Endothelial cell of umbilical vein (primary cell): ENCODE measurements around the gene CCDC12. TPM values are rescaled to one million over a fixed set of nuclear protein-coding genes. Genes with fewer than 3 reads are reported as not detected.

ENCODE experiments used
- BruUV-seq: library from RNA; stranded (reverse); fragments of 400-500 nt; replicated peaks from 2 replicates; lab custom pipeline; 2021; lab: Mats Ljungman, UMichigan
- CTCF ChIA-PET: fragments of 300-600, 350-600 bp; sonication (Branson Sonifier 250); formaldehyde crosslinking; loops from one replicate; lab custom pipeline; 2021; ENCODE audit warnings: antibody characterized with exemption, inconsistent platforms; lab: Charles Lee
- POLR2A ChIA-PET: fragments of 300-600, 350-600 bp; sonication (Branson Sonifier 250); formaldehyde crosslinking; loops from one replicate; lab custom pipeline; 2021; ENCODE audit warnings: antibody characterized with exemption, inconsistent platforms; lab: Charles Lee
- DNase-seq: peaks from one replicate; pipeline ENCODE4 v3.0.0-alpha.2; 2011; ENCODE audit warnings: low read depth, low spot score
- FAIRE-seq: peaks from 2 replicates; lab custom pipeline; 2011; peaks lifted over from hg19 to GRCh38; lab: Jason Lieb, UNC
- H2AFZ ChIP-seq: 2 replicates; pipeline ENCODE4 v1.6.0; 2012; ENCODE audit warnings: low read depth, low read length, control low read depth, inconsistent platforms
- H3K27ac ChIP-seq: 2 replicates; pipeline ENCODE4 v1.5.1; 2011; ENCODE audit warnings: low read depth, mild to moderate bottlenecking, control low read depth, low read length, moderate library complexity; ENCODE audit not compliant: insufficient read depth
- H3K27me3 ChIP-seq, 2 experiments: 2 replicates each; pipeline versions ENCODE4 v1.6.0 to v1.6.1; 2011; ENCODE audit warnings: low read length in 2 of 2, mixed read lengths in 1 of 2; ENCODE audit not compliant: control insufficient read depth in 2 of 2, insufficient read depth in 2 of 2
- H3K36me3 ChIP-seq, 2 experiments: 2 replicates in 1 of 2; 3 replicates in 1 of 2; pipeline ENCODE4 v1.5.1; 2011; ENCODE audit warnings: low read length in 2 of 2, mild to moderate bottlenecking in 1 of 2, moderate library complexity in 1 of 2; ENCODE audit not compliant: control insufficient read depth in 2 of 2, insufficient read depth in 2 of 2; ENCODE audit errors: extremely low read depth in 1 of 2
- H3K4me1 ChIP-seq: 3 replicates; pipeline ENCODE4 v1.5.1; 2011; ENCODE audit warnings: mild to moderate bottlenecking, low read length; ENCODE audit not compliant: control insufficient read depth, insufficient read depth; ENCODE audit errors: extremely low read depth
- H3K4me2 ChIP-seq: 2 replicates; pipeline ENCODE4 v1.6.1; 2011; ENCODE audit warnings: low read length, control low read depth, mixed read lengths; ENCODE audit not compliant: insufficient read depth
- H3K4me3 ChIP-seq, 3 experiments: fragments of 200-600 bp in 1 of 3; sonication (generic), shearing (Covaris generic) in 1 of 3; replicated peaks in 1 of 3; 2 replicates each; pipeline ENCODE4 v1.5.1; 2011 to 2016; ENCODE audit warnings: control low read depth in 3 of 3, low read length in 3 of 3, mild to moderate bottlenecking in 2 of 3, inconsistent platforms in 1 of 3, low read depth in 1 of 3, moderate library complexity in 1 of 3; ENCODE audit not compliant: insufficient read depth in 1 of 3
- H3K79me2 ChIP-seq: 2 replicates; pipeline ENCODE4 v1.6.0; 2012; ENCODE audit warnings: low read length, inconsistent platforms; ENCODE audit not compliant: control insufficient read depth, insufficient read depth
- H3K9ac ChIP-seq: replicated peaks from 2 replicates; pipeline ENCODE3; 2011; ENCODE audit warnings: low read length, control low read depth; ENCODE audit not compliant: insufficient read depth; ENCODE audit errors: extremely low read depth
- H3K9me1 ChIP-seq: replicated peaks from 3 replicates; pipeline ENCODE4 v1.6.0; 2011; ENCODE audit warnings: mild to moderate bottlenecking, low read length; ENCODE audit not compliant: control insufficient read depth, insufficient read depth; ENCODE audit errors: extremely low read depth
- H3K9me3 ChIP-seq: replicated peaks from 2 replicates; pipeline ENCODE4 v1.5.1; 2012; ENCODE audit warnings: low read length, inconsistent platforms; ENCODE audit not compliant: control insufficient read depth, insufficient read depth
- H4K20me1 ChIP-seq: replicated peaks from 2 replicates; pipeline ENCODE3; 2011; ENCODE audit warnings: mild to moderate bottlenecking, low read length; ENCODE audit not compliant: control insufficient read depth, insufficient read depth; ENCODE audit errors: extremely low read depth
- EZH2 ChIP-seq: IDR thresholded peaks from 2 replicates; pipeline ENCODE4 v1.6.1; 2012; ENCODE audit warnings: borderline replicate concordance, low read depth, mild to moderate bottlenecking, moderate library complexity, low read length, inconsistent platforms; ENCODE audit not compliant: severe bottlenecking
- FOS ChIP-seq: IDR thresholded peaks from 2 replicates; pipeline ENCODE4 v1.6.1; 2011; ENCODE audit warnings: mild to moderate bottlenecking, low read length, moderate library complexity, borderline replicate concordance; ENCODE audit not compliant: insufficient read depth
- GATA2 ChIP-seq: IDR thresholded peaks from 2 replicates; pipeline ENCODE4 v1.7.0; 2011; ENCODE audit warnings: low read depth, mild to moderate bottlenecking, moderate library complexity, mixed read lengths, low read length; ENCODE audit not compliant: insufficient read length, insufficient read depth
- JUN ChIP-seq: IDR thresholded peaks from 2 replicates; pipeline ENCODE4 v1.6.1; 2011; ENCODE audit warnings: borderline replicate concordance, low read depth; ENCODE audit not compliant: insufficient read length, insufficient read depth
- MAX ChIP-seq: IDR thresholded peaks from 2 replicates; pipeline ENCODE4 v1.6.1; 2011; ENCODE audit not compliant: insufficient read depth, insufficient read length
- MYC ChIP-seq: IDR thresholded peaks from one replicate; pipeline ENCODE4 v1.6.1; 2011; ENCODE audit warnings: mild to moderate bottlenecking, low read depth, low read length
- POLR2A ChIP-seq: IDR thresholded peaks from 2 replicates; pipeline ENCODE4 v1.6.1; 2012; ENCODE audit warnings: low read depth, mild to moderate bottlenecking, control low read depth, low read length
- POLR2AphosphoS5 ChIP-seq: IDR thresholded peaks from 2 replicates; pipeline ENCODE4 v1.6.1; 2012; ENCODE audit warnings: low read depth, mild to moderate bottlenecking, control low read depth, low read length, moderate library complexity; ENCODE audit not compliant: insufficient read depth
- dilution Hi-C: fragments of 300-500 bp; cut with MboI; formaldehyde crosslinking; loops from one replicate; pipeline ENCODE4 v1.15.0; 2019; ENCODE audit warnings: low sequenced_read_pairs; ENCODE audit not compliant: extremely low pct_ligation_motif_present
- intact Hi-C: fragments of 100-400 bp; cut with micrococcal nuclease; formaldehyde crosslinking; loops from one replicate; pipeline ENCODE4 v1.10.0; 2022
- polyA plus RNA-seq, 4 experiments: library from polyadenylated mRNA; depleted of rRNA in 3 of 4; stranded (reverse) in 3 of 4; unstranded in 1 of 4; fragments of >200 nt; gene quantifications; 2 replicates each; pipeline versions ENCODE4 v1.2.1 to v1.2.3, GENCODE V29; 2011 to 2012; ENCODE audit warnings: missing spikeins in 1 of 4
- total RNA-seq: library from RNA; stranded (reverse); gene quantifications from 2 replicates; pipeline ENCODE4 v1.2.3, GENCODE V29; 2021
- TF ChIP-seq, protein P1 (sequence below), 2 donors: IDR thresholded peaks; 1 replicate in 1 of 2; 2 replicates in 1 of 2; pipeline ENCODE4 v1.5.1; 2011; ENCODE audit warnings: low read length in 2 of 2, mild to moderate bottlenecking in 2 of 2, moderate library complexity in 2 of 2, control low read depth in 1 of 2, inconsistent platforms in 1 of 2, low read depth in 1 of 2; ENCODE audit not compliant: insufficient read depth in 1 of 2; ENCODE audit errors: extremely low read depth in 1 of 2

CCDC12 gene
- total and polyA plus RNA-seq, 2 donors (not counting 3 experiments of a cell fraction or from before 2014, with no cell fraction given), result 35.1 to 50.5 TPM

- BruUV-seq, result no TSS peak
- dilution Hi-C loops, result no loop called here
- no peak for TF ChIP-seq GATA2
- TF ChIP-seq MYC, result no peak
- TF ChIP-seq POLR2AphosphoS5, result no peak
- no peak for TF ChIP-seq POLR2A
- no peak for TF ChIP-seq JUN
- TF ChIP-seq EZH2, result no peak
- no peak for TF ChIP-seq MAX
- TF ChIP-seq, protein P1, sequence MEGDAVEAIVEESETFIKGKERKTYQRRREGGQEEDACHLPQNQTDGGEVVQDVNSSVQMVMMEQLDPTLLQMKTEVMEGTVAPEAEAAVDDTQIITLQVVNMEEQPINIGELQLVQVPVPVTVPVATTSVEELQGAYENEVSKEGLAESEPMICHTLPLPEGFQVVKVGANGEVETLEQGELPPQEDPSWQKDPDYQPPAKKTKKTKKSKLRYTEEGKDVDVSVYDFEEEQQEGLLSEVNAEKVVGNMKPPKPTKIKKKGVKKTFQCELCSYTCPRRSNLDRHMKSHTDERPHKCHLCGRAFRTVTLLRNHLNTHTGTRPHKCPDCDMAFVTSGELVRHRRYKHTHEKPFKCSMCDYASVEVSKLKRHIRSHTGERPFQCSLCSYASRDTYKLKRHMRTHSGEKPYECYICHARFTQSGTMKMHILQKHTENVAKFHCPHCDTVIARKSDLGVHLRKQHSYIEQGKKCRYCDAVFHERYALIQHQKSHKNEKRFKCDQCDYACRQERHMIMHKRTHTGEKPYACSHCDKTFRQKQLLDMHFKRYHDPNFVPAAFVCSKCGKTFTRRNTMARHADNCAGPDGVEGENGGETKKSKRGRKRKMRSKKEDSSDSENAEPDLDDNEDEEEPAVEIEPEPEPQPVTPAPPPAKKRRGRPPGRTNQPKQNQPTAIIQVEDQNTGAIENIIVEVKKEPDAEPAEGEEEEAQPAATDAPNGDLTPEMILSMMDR (IDR thresholded peaks at IDR 0.05; ENCODE audit: extremely low read depth in 1 of 2, insufficient read depth in 1 of 2, low read depth in 1 of 2, low read length in 2 of 2), result no peak
- TF ChIP-seq FOS, result no peak
- peaks cover 2 to 50% of the 10 kb centered on the region in 2 experiments for H3K36me3 ChIP-seq
- no peak overlapping the region for H3K4me3 ChIP-seq
- H4K20me1 ChIP-seq, result no peaks in the 10 kb centered on the region
- peaks cover 2% of the 10 kb centered on the region for H3K4me1 ChIP-seq
- no peaks in the 10 kb centered on the region for H3K9me1 ChIP-seq
- POLR2A ChIA-PET, result interaction anchor here (0.7 kb wide), 1 partner anchor 32 kb away, joined by 3 read pairs; no protein-coding TSS in a partner anchor
- DNase-seq, result no peak
- CTCF ChIA-PET, result interaction anchor here (0.9 kb wide), 1 partner anchor 23 kb away, joined by 3 read pairs; no protein-coding TSS in a partner anchor
- H3K9ac ChIP-seq, result no peak overlapping the region
- H3K9me3 ChIP-seq, result no peaks in the 10 kb centered on the region
- intact Hi-C loops, result no loop called here
- no peaks in the 10 kb centered on the region for H3K79me2 ChIP-seq
- no peak overlapping the region for H2AFZ ChIP-seq
- no peak for FAIRE-seq
- H3K4me2 ChIP-seq, result no peak overlapping the region
- no peak overlapping the region for H3K27ac ChIP-seq
- no peaks in the 10 kb centered on the region for H3K27me3 ChIP-seq
Measured at GRCh38 chr3:47004369-47005211, 28.0 kb upstream of the CCDC12 start.
